Activated CD8-positive, alpha-beta memory T cell treated with anti-CD3 and anti-CD28 coated beads, Interleukin-2, amount 10 ng/mL, durations not matched to agents 7 days and 5 days (primary cell): ENCODE measurements around the gene BRAT1. TPM values are rescaled to one million over a fixed set of nuclear protein-coding genes. Genes with fewer than 3 reads are reported as not detected.
"Not testable (repeated sequence)": the region's sequence is repeated elsewhere in the genome, so short reads cannot be mapped to it uniquely, and the experiment has no call there.

Experiments used
- ATAC-seq: fragments of 150-1000 bp; cut with Tn5 transposase; one replicate; pipeline ENCODE4 v1.10.0; 2021; ENCODE audit warnings: moderate library complexity
- CTCF ChIA-PET: fragments of 350-600 bp; sonication (Branson Sonifier 250); formaldehyde crosslinking; loops from one replicate; lab custom pipeline; 2021; ENCODE audit warnings: antibody characterized with exemption; lab: Charles Lee
- DNase-seq: peaks from one replicate; pipeline ENCODE4 v3.0.0-alpha.2; 2020
- H3K27ac Mint-ChIP-seq: one replicate; pipeline ENCODE4 v1.8.0; 2021; ENCODE audit warnings: mild to moderate bottlenecking, mixed read lengths
- H3K27me3 Mint-ChIP-seq: one replicate; pipeline ENCODE4 v1.8.0; 2021; ENCODE audit warnings: mixed read lengths
- H3K36me3 Mint-ChIP-seq: one replicate; pipeline ENCODE4 v1.8.0; 2021; ENCODE audit warnings: mild to moderate bottlenecking, mixed read lengths
- H3K4me1 Mint-ChIP-seq: one replicate; pipeline ENCODE4 v1.8.0; 2021; ENCODE audit warnings: mixed read lengths
- H3K4me3 Mint-ChIP-seq: one replicate; pipeline ENCODE4 v1.8.0; 2021; ENCODE audit warnings: mild to moderate bottlenecking, moderate library complexity, mixed read lengths
- H3K9me3 Mint-ChIP-seq: one replicate; pipeline ENCODE4 v1.8.0; 2022; ENCODE audit warnings: low read depth, mixed read lengths
- total RNA-seq, 2 experiments: library from RNA; stranded (reverse); gene quantifications; one replicate each; pipeline ENCODE4 v1.2.3, GENCODE V29; 2021

Gene BRAT1
- total RNA-seq, 2 experiments from 2014 or later: 41.5 to 43.5 TPM

- DNase-seq (no peak), ATAC-seq (no peak)
- no peaks in the 10 kb centered on the region for H3K27me3 Mint-ChIP-seq
- peaks cover 5% of the 10 kb centered on the region for H3K4me1 Mint-ChIP-seq
- no peak overlapping the region for H3K4me3 Mint-ChIP-seq
- no peaks in the 10 kb centered on the region for H3K9me3 Mint-ChIP-seq
- peaks cover 18% of the 10 kb centered on the region for H3K36me3 Mint-ChIP-seq
- no peak overlapping the region for H3K27ac Mint-ChIP-seq
- CTCF ChIA-PET: no interaction called here
Measured at GRCh38 chr7:2544541-2545188, 10.7 kb downstream of the BRAT1 start.

GRCh38 chr7:2542916-2543871, 12.1 kb downstream of the BRAT1 start:
- ATAC-seq (no peak), DNase-seq (no peak)
- Mint-ChIP-seq H3K4me3 (no peak overlapping the region), H3K27me3 (no peaks in the 10 kb centered on the region), H3K9me3 (no peaks in the 10 kb centered on the region), H3K4me1 (no peaks in the 10 kb centered on the region), H3K36me3 (peaks cover 15% of the 10 kb centered on the region), H3K27ac (no peak overlapping the region)
- CTCF ChIA-PET: interaction anchor here (0.7 kb wide), 1 partner anchor 103 kb away, joined by 3 read pairs; no protein-coding TSS in a partner anchor

DNA sequence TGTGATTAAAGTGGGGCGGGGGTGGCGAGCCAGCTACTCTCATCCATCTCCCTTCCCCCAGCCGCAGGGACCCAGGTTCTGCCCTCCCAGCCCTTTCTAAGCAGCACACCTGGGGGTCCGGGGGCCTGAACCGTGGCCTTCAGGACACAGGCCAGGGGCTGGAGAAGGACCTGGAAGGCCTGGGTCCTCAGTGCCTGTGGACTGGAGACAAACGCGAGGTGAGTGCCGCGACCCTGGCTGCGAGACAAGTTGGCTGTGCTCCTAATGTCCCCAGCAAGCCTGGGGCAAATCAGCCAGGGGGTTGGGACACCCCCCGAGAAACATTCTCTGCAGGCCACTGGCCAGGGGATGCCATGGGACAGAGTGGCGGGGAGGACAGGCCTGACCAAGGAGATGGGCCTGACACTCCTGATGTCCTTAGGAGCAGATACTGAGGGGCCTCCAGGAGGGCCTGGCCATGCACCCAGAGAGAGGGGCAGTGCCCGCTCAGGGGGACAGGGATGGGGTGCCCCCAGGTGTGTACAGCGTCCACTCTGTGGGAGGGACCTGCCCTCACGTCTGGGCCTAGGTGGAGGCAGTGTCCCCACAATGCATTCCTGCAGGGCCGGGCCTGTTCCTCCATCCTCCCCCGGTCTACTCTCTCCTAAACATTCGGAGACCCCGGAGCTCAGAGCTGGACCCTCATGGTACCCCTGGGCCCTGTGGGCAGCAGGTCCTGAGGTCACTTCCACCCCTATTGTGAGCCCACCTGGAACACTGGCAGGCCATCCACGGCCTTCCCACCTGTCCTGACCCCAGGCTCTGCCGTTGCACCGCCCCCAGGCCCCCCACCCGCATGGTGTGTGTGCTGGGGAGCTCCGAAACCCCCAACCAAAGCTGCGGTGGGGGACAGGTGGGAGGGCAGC, 13.1 kb downstream of the BRAT1 start:
- ATAC-seq: no peak
- CTCF ChIA-PET: interaction anchor here (0.7 kb wide), 1 partner anchor 104 kb away, joined by 3 read pairs; no protein-coding TSS in a partner anchor
- peaks cover 8% of the 10 kb centered on the region for H3K36me3 Mint-ChIP-seq

GRCh38 chr7:2541291-2542010, 13.9 kb downstream of the BRAT1 start:
- H3K36me3 Mint-ChIP-seq: peaks cover 7% of the 10 kb centered on the region
- H3K27me3 Mint-ChIP-seq: no peaks in the 10 kb centered on the region
- H3K27ac Mint-ChIP-seq: no peak overlapping the region
- no peak overlapping the region for H3K4me3 Mint-ChIP-seq
- CTCF ChIA-PET: interaction anchor here (0.8 kb wide), 1 partner anchor 12 kb away, joined by 3 read pairs; no protein-coding TSS in a partner anchor
- H3K9me3 Mint-ChIP-seq: no peaks in the 10 kb centered on the region
- no peaks in the 10 kb centered on the region for H3K4me1 Mint-ChIP-seq
- DNase-seq (no peak), ATAC-seq (no peak)

More for the DNA sequence above, 13.1 kb downstream of the BRAT1 start:
- H3K4me1 Mint-ChIP-seq: no peaks in the 10 kb centered on the region
- no peaks in the 10 kb centered on the region for H3K9me3 Mint-ChIP-seq
- no peaks in the 10 kb centered on the region for H3K27me3 Mint-ChIP-seq
- no peak for DNase-seq
- H3K4me3 Mint-ChIP-seq: no peak overlapping the region
- no peak overlapping the region for H3K27ac Mint-ChIP-seq

GRCh38 chr7:2540641-2541051, 14.7 kb downstream of the BRAT1 start:
- ATAC-seq (no peak), DNase-seq (no peak)
- Mint-ChIP-seq H3K4me3 (no peak overlapping the region), H3K9me3 (no peaks in the 10 kb centered on the region), H3K4me1 (no peaks in the 10 kb centered on the region), H3K27me3 (no peaks in the 10 kb centered on the region), H3K27ac (no peak overlapping the region), H3K36me3 (peaks cover 7% of the 10 kb centered on the region)
- CTCF ChIA-PET: interaction anchor here (0.8 kb wide), 1 partner anchor 11 kb away, joined by 3 read pairs; no protein-coding TSS in a partner anchor

- Mint-ChIP-seq H3K4me3 (no peak overlapping the region), H3K27ac (no peak overlapping the region), H3K9me3 (no peaks in the 10 kb centered on the region), H3K4me1 (no peaks in the 10 kb centered on the region), H3K36me3 (peaks cover 7% of the 10 kb centered on the region), H3K27me3 (no peaks in the 10 kb centered on the region)
- ATAC-seq (no peak), DNase-seq (no peak)
- CTCF ChIA-PET: no interaction called here
Measured at GRCh38 chr7:2540133-2540532, 15.2 kb downstream of the BRAT1 start.

- Mint-ChIP-seq H3K9me3 (no peaks in the 10 kb centered on the region), H3K27ac (no peak overlapping the region), H3K4me3 (no peak overlapping the region), H3K4me1 (no peaks in the 10 kb centered on the region), H3K36me3 (peaks cover 3% of the 10 kb centered on the region), H3K27me3 (no peaks in the 10 kb centered on the region)
- DNase-seq (no peak), ATAC-seq (no peak)
- CTCF ChIA-PET: no interaction called here
Measured at GRCh38 chr7:2539031-2539911, 16.1 kb downstream of the BRAT1 start.

GRCh38 chr7:2537981-2538851, 17.1 kb downstream of the BRAT1 start:
- DNase-seq (no peak), ATAC-seq (no peak)
- Mint-ChIP-seq H3K27ac (no peak overlapping the region), H3K9me3 (no peaks in the 10 kb centered on the region), H3K36me3 (peaks cover 3% of the 10 kb centered on the region), H3K4me3 (no peak overlapping the region), H3K4me1 (no peaks in the 10 kb centered on the region), H3K27me3 (no peaks in the 10 kb centered on the region)
- CTCF ChIA-PET: no interaction called here

- ATAC-seq, H3K4me1 Mint-ChIP-seq, H3K27me3 Mint-ChIP-seq, CTCF ChIA-PET, H3K27ac Mint-ChIP-seq, H3K36me3 Mint-ChIP-seq, H3K9me3 Mint-ChIP-seq, DNase-seq, H3K4me3 Mint-ChIP-seq: not testable (repeated sequence)
Measured at GRCh38 chr7:2535872-2536627, 19.3 kb downstream of the BRAT1 start.

DNA sequence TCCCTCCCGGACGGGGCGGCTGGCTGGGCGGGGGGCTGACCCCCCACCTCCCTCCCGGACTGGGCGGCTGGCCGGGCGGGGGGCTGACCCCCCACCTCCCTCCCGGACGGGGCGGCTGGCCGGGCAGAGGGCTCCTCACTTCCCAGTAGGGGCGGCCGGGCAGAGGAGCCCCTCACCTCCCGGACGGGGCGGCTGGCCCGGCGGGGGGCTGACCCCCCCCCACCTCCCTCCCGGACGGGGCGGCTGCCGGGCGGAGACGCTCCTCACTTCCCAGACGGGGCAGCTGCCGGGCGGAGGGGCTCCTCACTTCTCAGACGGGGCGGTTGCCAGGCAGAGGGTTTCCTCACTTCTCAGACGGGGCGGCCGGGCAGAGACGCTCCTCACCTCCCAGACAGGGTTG, 21.1 kb downstream of the BRAT1 start:
- DNase-seq, ATAC-seq, H3K4me3 Mint-ChIP-seq, H3K9me3 Mint-ChIP-seq, H3K36me3 Mint-ChIP-seq, H3K27ac Mint-ChIP-seq, H3K27me3 Mint-ChIP-seq, CTCF ChIA-PET: not testable (repeated sequence)
- peaks cover 23% of the 10 kb centered on the region for H3K4me1 Mint-ChIP-seq
